IMR-90 (cell line): Measurements from ENCODE around the gene PIGW. TPM values are rescaled to one million over a fixed set of nuclear protein-coding genes. Genes with fewer than 3 reads are reported as not detected.

ENCODE experiments used
- ATAC-seq: fragments of 200-7000 bp; cut with Tn5 transposase; 2 replicates; pipeline ENCODE4 v1.9.1; 2020; ENCODE audit warnings: low read depth, mild to moderate bottlenecking, moderate library complexity
- BruUV-seq: library from RNA; stranded (reverse); fragments of 400-500 nt; replicated peaks from 2 replicates; lab custom pipeline; 2021; lab: Mats Ljungman, UMichigan
- CTCF ChIA-PET: fragments of 300-600 bp; formaldehyde crosslinking; extraction: SDS; loops from one replicate; lab custom pipeline; 2021; ENCODE audit warnings: antibody characterized with exemption; lab: Yijun Ruan, JAX
- POLR2A ChIA-PET: fragments of 300-600 bp; sonication (Branson Sonifier 250); formaldehyde crosslinking; loops from one replicate; lab custom pipeline; 2022; ENCODE audit warnings: antibody characterized with exemption; ENCODE audit not compliant: unreplicated experiment; lab: Charles Lee
- DNase-seq: peaks from one replicate; pipeline ENCODE4 v3.0.0; 2013
- H2AFZ ChIP-seq: replicated peaks from 2 replicates; pipeline ENCODE3; 2013; ENCODE audit warnings: low read length, mild to moderate bottlenecking; ENCODE audit not compliant: poor library complexity
- H2AK5ac ChIP-seq: 2 replicates; pipeline ENCODE4 v1.6.1; 2013; ENCODE audit warnings: low read depth, low read length, inconsistent platforms
- H2AK9ac ChIP-seq: replicated peaks from 2 replicates; pipeline ENCODE3; 2013; ENCODE audit warnings: mild to moderate bottlenecking, low read depth, low read length, moderate library complexity; ENCODE audit not compliant: poor library complexity
- H2BK120ac ChIP-seq: 2 replicates; pipeline ENCODE4 v1.6.1; 2013; ENCODE audit warnings: low read depth, low read length, inconsistent platforms
- H2BK15ac ChIP-seq: 3 replicates; pipeline ENCODE4 v1.6.1; 2013; ENCODE audit warnings: low read depth, low read length, inconsistent platforms
- H2BK20ac ChIP-seq: 2 replicates; pipeline ENCODE4 v1.6.1; 2013; ENCODE audit warnings: low read depth, mild to moderate bottlenecking, inconsistent platforms, low read length, moderate library complexity
- H2BK5ac ChIP-seq: 2 replicates; pipeline ENCODE4 v1.6.1; 2013; ENCODE audit warnings: mild to moderate bottlenecking, low read depth, low read length, inconsistent platforms; ENCODE audit not compliant: poor library complexity, severe bottlenecking
- H3K14ac ChIP-seq: replicated peaks from 2 replicates; pipeline ENCODE4 v1.6.1; 2013; ENCODE audit warnings: low read depth, low read length, inconsistent platforms
- H3K18ac ChIP-seq: 2 replicates; pipeline ENCODE4 v1.6.1; 2013; ENCODE audit warnings: low read depth, low read length, control low read depth
- H3K23ac ChIP-seq: 2 replicates; pipeline ENCODE4 v1.6.1; 2013; ENCODE audit warnings: low read depth, low read length, inconsistent platforms
- H3K27ac ChIP-seq: 2 replicates; pipeline ENCODE4 v1.5.1; 2013; ENCODE audit warnings: mild to moderate bottlenecking, control low read depth, low read length; ENCODE audit not compliant: insufficient read depth
- H3K27me3 ChIP-seq: 2 replicates; pipeline ENCODE4 v1.6.1; 2013; ENCODE audit warnings: low read length; ENCODE audit not compliant: control insufficient read depth, insufficient read depth
- H3K36me3 ChIP-seq: 2 replicates; pipeline ENCODE4 v1.6.1; 2013; ENCODE audit warnings: low read length, mixed read lengths; ENCODE audit not compliant: control insufficient read depth, insufficient read depth
- H3K4ac ChIP-seq: 2 replicates; pipeline ENCODE4 v1.6.1; 2013; ENCODE audit warnings: low read depth, low read length, inconsistent platforms
- H3K4me1 ChIP-seq: 2 replicates; pipeline ENCODE4 v1.6.1; 2013; ENCODE audit warnings: low read length, mixed read lengths; ENCODE audit not compliant: control insufficient read depth, insufficient read depth
- H3K4me2 ChIP-seq: 2 replicates; pipeline ENCODE4 v1.6.1; 2013; ENCODE audit warnings: low read depth, mild to moderate bottlenecking, control low read depth, low read length, moderate library complexity
- H3K4me3 ChIP-seq: 2 replicates; pipeline ENCODE4 v1.5.1; 2013; ENCODE audit warnings: low read depth, mild to moderate bottlenecking, control low read depth, low read length, moderate library complexity; ENCODE audit not compliant: insufficient read depth
- H3K56ac ChIP-seq: 2 replicates; pipeline ENCODE4 v1.6.1; 2013; ENCODE audit warnings: low read length, inconsistent platforms; ENCODE audit not compliant: insufficient read depth; ENCODE audit errors: extremely low read depth
- H3K79me1 ChIP-seq, 2 experiments: 2 replicates each; pipeline ENCODE4 v1.6.1; 2013; ENCODE audit warnings: low read length in 2 of 2, inconsistent platforms in 1 of 2, low read depth in 1 of 2
- H3K9ac ChIP-seq: 2 replicates; pipeline ENCODE4 v1.6.1; 2013; ENCODE audit warnings: low read depth, low read length, control low read depth
- H3K9me1 ChIP-seq: 2 replicates; pipeline ENCODE4 v1.6.1; 2013; ENCODE audit warnings: low read length, inconsistent platforms; ENCODE audit not compliant: insufficient read depth
- H3K9me3 ChIP-seq: 2 replicates; pipeline ENCODE4 v1.6.1; 2013; ENCODE audit warnings: low read length; ENCODE audit not compliant: control insufficient read depth, insufficient read depth
- H4K20me1 ChIP-seq: 2 replicates; pipeline ENCODE4 v1.6.1; 2013; ENCODE audit warnings: low read length, inconsistent platforms; ENCODE audit not compliant: insufficient read depth
- H4K5ac ChIP-seq: 2 replicates; pipeline ENCODE4 v1.6.1; 2013; ENCODE audit warnings: mild to moderate bottlenecking, low read depth, low read length, control low read depth
- H4K8ac ChIP-seq, 2 experiments: 2 replicates each; pipeline ENCODE4 v1.6.1; 2013; ENCODE audit warnings: low read depth in 2 of 2, low read length in 2 of 2, control low read depth in 1 of 2, inconsistent platforms in 1 of 2
- H4K91ac ChIP-seq: 2 replicates; pipeline ENCODE4 v1.6.1; 2013; ENCODE audit warnings: low read depth, low read length, inconsistent platforms; ENCODE audit not compliant: insufficient read depth
- MAFK ChIP-seq: IDR thresholded peaks from 2 replicates; pipeline ENCODE4 v1.6.1; 2012; ENCODE audit warnings: low read depth, low read length, improper control_type of control experiment
- SMC3 ChIP-seq: fragments of 150-350 bp; IDR thresholded peaks from 2 replicates; pipeline ENCODE4 v1.6.1; 2016; ENCODE audit warnings: low read depth, mild to moderate bottlenecking, antibody characterized with exemption, low read length, moderate library complexity
- WGBS, 2 experiments: methylation state at CpG; one replicate each; pipeline versions ENCODE4 v1.1.5 to v1.1.7; 2013; ENCODE audit warnings: missing lambda C conversion rate in 2 of 2; ENCODE audit not compliant: insufficient read length in 1 of 2; ENCODE audit errors: extremely low coverage in 2 of 2; 5-methylcytosine and 5-hydroxymethylcytosine counted together
- dilution Hi-C: fragments of 300-500 bp; cut with HindIII; formaldehyde crosslinking; loops from one replicate; pipeline ENCODE4 v1.14.3; 2018; ENCODE audit warnings: low sequenced_read_pairs; ENCODE audit not compliant: unreplicated experiment
- in situ Hi-C: fragments of 300-500 bp; cut with MboI; formaldehyde crosslinking; loops from 3 replicates; pipeline ENCODE4 v1.14.3; 2019; ENCODE audit warnings: low sequenced_read_pairs, inconsistent platforms, mixed read lengths
- intact Hi-C: fragments of 100-400 bp; cut with micrococcal nuclease; formaldehyde crosslinking; loops from 2 replicates; pipeline ENCODE4 v1.10.0; 2022
- polyA plus RNA-seq, 3 experiments: library from polyadenylated mRNA; depleted of rRNA; stranded (reverse); fragments of >200 nt; gene quantifications; 2 replicates each; pipeline ENCODE4 v1.2.3, GENCODE V29; 2012; ENCODE audit warnings: low replicate concordance in 1 of 3
- total RNA-seq: library from RNA; depleted of rRNA; stranded (reverse); fragments of >200 nt; gene quantifications from 2 replicates; pipeline ENCODE4 v1.2.3, GENCODE V29; 2012
- TF ChIP-seq, protein P1 (sequence below): fragments of 150-350 bp; IDR thresholded peaks from 2 replicates; pipeline ENCODE4 v1.6.1; 2017; ENCODE audit warnings: mild to moderate bottlenecking, antibody characterized with exemption, low read length, low read depth

The PIGW gene
- total and polyA plus RNA-seq, 2 of the 4 experiments (the other 2 are of a cell fraction), result 4.5 to 5.5 TPM

DNA sequence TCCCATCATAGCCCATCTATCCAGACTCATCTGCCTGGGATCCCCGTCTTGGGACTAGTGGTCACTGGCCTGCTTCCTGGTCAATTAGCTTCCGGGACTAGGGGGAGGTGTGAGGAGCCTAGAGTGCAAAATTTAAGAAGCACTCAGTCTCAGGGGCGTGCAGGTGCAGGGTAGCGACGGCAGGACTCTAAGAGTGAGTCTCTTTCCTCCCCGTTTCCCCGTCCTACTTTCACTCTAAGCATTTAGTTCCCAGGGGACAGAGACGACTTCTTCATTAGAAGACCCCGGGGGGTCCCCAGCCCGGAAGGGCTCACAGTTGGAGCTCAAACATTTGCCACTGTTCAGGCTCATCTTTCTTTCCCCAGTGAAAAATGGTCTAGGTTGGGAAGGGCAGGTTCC is 49.0 kb upstream of the PIGW start:
- Histone ChIP-seq H3K79me1 (peaks cover 8 to 23% of the 10 kb centered on the region in 2 experiments; a peak in 2 of 4 replicates), H3K9ac (peak overlapping the region; percentile 77), H2BK20ac (no peak overlapping the region), H3K4me2 (peak overlapping the region; percentile 84), H2AK9ac (no peak overlapping the region), H3K56ac (peak overlapping the region; percentile 69; the same call in 1 of the 2 replicates), H3K27me3 (peaks cover 7% of the 10 kb centered on the region; the same call in 1 of the 2 replicates), H3K4me3 (peak overlapping the region; percentile 56), H4K8ac (peak overlapping the region; percentile 78 to 97), H4K5ac (peak overlapping the region; percentile 88), H2BK120ac (no peak overlapping the region), H3K18ac (peak overlapping the region; percentile 11; the same call in 1 of the 2 replicates), H4K20me1 (no peaks in the 10 kb centered on the region), H3K36me3 (no peaks in the 10 kb centered on the region), H2AFZ (peak overlapping the region; percentile 97), H4K91ac (peak overlapping the region; percentile 42; the same call in 1 of the 2 replicates), H3K9me3 (no peaks in the 10 kb centered on the region), H3K4me1 (0 out of 2 replicates have a peak, but pooled peaks cover 1% of the 10 kb centered on the region), H3K23ac (peak overlapping the region; percentile 59), H3K9me1 (0 out of 2 replicates have a peak, but pooled peaks cover 9% of the 10 kb centered on the region), H2BK15ac (no peak overlapping the region), H3K4ac (peak overlapping the region; percentile 59), H3K14ac (peak overlapping the region; percentile 47), H2BK5ac (peak overlapping the region; percentile 76), H2AK5ac (no peak overlapping the region), H3K27ac (peak overlapping the region; percentile 55; the same call in 1 of the 2 replicates)
- no TSS peak for BruUV-seq
- dilution Hi-C loops (no loop called here), in situ Hi-C loops (no loop called here), intact Hi-C loops (no loop called here)
- DNase-seq, result no peak
- CTCF ChIA-PET, result no interaction called here
- POLR2A ChIA-PET, result interaction anchor here (0.5 kb wide), 1 partner anchor 65 kb away, joined by 3 read pairs; no protein-coding TSS in a partner anchor
- no CpG with 5 or more reads among the region's 10 CpGs for WGBS, 2 experiments
- ATAC-seq, result no peak
- TF ChIP-seq MAFK, result no peak
- TF ChIP-seq, protein P1, sequence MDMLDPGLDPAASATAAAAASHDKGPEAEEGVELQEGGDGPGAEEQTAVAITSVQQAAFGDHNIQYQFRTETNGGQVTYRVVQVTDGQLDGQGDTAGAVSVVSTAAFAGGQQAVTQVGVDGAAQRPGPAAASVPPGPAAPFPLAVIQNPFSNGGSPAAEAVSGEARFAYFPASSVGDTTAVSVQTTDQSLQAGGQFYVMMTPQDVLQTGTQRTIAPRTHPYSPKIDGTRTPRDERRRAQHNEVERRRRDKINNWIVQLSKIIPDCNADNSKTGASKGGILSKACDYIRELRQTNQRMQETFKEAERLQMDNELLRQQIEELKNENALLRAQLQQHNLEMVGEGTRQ, result no peak
- TF ChIP-seq SMC3, result no peak
